Measurements from ENCODE around the gene CCDC149.

Gene CCDC149

DNA sequence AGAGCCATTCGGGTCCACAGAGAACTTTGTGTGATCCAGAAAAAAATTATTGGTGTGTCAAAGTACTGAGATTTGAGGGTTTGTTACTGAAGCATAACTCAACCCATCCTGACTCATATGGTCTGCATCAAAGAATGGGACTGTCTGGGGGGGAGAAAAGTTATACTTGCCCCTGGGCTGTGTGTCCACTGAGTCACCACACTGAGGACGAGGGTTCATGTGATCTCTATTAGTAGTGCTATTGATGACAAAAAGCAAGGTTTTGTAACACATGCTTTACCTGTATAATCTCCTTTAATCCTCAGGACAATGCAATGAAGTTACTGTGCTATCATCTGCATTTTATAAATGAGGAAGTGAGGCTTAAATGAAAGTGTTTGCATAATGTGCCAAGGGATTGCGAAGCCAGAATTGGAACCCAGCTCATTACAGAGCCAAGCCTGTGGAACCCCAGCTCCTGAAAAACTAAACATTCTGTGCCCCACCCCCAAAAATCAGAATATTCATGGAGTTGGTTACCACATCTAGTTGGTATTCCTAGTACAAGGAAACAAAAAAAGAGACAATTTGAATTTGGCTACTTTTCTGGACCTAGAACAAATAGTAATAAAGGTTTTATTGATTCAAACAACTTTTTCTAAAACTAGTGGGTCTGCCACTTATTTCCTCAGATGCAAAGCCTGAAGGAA, 31.2 kb downstream of the CCDC149 start:
- DNase-seq (ENCODE audit: low spot score) = no peak

DNA sequence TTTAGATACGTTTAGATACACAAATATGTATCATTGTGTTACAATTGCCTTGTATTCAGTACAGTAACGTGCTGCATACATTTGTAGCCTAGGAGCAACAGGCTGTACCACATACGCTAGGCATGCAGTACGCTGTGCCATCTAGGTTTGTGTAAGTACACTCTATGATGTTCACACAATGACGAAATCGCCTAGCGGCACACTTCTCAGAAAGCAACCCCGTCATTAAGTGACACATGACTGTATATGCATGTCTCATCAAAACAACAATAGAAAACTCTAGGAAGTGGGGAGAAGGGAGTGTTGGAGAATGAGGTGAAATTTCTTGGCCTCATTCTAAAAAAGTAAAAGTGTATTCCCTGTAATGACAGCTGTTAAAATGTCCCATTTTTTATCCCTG, 32.7 kb downstream of the CCDC149 start:
- DNase-seq (ENCODE audit: low spot score) = no peak

DNA sequence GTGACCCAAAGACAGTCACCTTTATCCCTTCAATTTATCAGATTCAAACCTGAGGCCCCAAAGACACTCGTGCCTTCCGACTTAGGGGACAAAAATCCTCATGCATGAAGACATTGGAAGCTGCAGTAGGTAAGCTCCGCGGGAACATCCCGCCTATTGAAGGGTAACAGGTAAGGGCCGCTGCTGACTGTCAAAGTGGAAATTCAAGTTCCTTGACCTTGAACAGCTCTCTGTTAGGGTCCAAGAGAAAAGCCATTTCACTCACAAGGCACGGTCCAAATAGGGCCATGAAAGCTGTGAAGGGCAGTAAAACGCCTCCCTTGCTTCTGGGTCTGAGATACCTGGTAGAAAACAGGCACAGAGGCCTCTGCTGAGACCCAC, 34.2 kb downstream of the CCDC149 start:
- DNase-seq (ENCODE audit: low spot score) = no peak

DNA sequence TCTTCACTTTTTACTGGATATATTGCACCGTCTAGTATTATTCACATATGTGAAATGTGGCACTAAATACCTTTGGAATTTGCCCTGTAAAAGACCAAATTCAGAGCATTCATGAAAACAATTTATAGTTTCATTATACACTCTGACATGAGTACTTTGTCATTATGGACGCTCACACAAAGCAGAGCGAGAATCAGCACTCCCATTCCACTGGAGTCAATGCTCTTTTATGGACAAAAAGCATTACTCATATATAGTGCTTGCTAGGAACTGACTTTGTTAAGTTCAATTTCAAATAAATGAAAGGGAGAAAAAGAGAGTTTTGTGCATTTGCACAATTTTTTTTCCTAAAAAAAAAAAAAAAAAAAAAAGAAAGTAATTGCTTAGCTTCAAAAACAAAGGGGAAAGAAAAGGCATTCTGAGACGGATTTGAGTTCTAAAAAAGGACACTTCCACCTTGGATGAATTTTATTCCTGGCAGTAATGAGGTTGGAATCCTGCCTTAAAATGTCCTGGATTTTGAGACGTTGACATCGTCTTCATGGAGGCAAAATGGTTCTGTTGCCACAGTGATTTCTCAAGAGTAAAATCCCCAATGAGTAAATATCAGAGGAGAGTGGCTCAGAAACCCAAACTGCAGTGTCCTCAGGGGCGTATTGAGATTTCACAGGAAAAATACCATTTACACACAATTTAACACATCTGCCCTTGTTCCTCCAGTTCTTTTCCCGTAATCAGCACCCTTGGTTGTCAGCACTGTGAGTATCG, 34.8 kb downstream of the CCDC149 start:
- no peak for DNase-seq (ENCODE audit: low spot score)

DNA sequence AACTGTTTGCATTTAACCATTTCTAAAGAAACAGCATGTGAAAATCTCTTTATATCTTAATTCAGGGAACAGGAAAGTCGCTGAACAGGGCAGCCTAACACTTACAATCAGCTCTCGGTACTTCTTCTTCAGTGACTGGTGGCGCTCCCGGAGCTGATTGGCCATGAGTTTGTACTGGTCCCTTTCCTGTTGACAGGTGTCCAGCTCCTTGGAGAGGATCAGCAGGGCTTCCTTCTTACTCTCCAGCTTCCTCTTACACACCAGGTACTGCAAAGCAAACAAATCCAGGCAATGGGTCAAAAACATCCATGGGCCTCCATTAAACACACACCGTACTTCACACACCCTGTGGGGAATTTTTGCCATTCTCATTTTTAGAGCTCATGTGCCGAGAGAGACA, 36.4 kb downstream of the CCDC149 start:
- no peak for DNase-seq (ENCODE audit: low spot score)

DNA sequence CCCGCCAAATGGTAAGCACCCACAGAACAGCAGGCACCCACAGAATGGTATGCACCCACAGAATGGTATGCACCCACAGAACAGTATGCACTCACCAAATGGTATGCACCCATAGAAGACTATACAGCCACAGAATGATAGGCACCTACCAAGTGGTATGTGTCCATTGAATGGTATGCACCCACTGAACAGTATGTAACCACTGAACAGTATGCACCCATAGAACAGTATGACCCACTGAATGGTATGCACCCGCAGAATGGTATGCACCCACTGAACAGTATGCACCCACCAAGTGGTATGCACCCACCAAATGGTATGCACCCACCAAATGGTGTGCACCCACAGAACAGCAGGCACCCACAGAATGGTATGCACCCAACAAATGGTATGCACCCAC, 40.1 kb downstream of the CCDC149 start:
- no peak for DNase-seq (ENCODE audit: low spot score)

DNA sequence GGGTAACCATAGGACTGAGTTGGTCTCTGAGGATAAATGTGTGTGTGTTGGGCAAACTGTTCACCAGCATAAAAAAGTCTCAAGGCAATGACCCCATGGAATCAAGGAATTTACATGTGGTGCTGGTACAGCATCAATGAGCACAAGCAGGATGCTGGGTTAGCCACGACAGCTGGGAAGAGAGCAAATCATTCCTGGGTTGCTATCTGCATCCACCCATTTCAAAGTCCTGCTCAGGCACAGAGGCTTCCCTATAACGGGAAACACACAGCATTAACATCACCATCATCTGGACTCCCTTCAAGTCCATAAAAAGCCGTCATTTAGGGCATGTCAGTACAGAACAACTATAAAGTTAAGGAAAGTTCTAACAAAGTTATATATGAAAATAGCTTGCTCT, 41.6 kb downstream of the CCDC149 start:
- no peak for DNase-seq (ENCODE audit: low spot score)

DNA sequence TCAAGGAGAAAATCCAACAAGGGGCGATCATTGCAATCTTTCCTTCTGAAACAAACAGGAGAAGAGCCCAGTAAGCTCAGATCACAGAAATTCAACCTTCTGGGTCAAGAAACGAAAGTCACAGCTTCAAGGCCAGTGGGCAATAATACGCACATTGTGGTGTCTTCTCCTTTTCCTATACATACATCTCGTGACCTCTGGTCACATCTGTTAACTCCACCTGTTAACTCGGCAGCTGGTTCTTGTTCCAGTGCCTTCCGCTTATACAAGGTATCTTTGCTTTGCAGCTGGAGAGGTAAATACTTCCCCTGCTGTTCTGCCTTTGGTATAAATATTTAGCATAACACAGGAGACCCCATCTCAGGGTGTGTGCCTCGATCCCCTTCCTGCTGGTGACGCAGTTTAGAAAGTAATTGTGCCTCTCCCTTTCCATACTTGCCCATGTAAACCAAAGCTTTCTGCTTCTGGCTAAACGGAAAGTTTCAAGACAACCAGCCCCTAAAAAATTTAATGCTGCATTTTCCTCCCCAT, 45.0 kb downstream of the CCDC149 start:
- DNase-seq (ENCODE audit: low spot score) = no peak

DNA sequence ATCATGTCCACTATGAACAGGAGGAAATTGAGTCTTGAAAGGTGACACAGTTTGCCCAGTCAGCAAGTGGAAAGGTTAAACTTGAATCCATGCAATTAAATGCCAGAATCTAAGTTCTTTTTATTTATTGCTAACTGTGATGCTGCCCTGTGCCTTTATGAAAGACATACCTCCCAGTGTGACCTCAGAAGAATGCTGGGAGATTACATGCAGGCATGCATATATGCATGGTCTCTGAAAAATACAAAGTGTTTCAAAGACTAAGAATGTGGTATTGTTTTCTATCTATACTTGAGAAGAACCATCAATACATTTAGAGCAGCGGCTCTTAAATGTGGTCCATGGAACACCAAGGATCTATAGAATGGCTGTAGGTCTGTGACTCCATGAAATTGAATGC, 45.6 kb downstream of the CCDC149 start:
- no peak for DNase-seq (ENCODE audit: low spot score)

DNA sequence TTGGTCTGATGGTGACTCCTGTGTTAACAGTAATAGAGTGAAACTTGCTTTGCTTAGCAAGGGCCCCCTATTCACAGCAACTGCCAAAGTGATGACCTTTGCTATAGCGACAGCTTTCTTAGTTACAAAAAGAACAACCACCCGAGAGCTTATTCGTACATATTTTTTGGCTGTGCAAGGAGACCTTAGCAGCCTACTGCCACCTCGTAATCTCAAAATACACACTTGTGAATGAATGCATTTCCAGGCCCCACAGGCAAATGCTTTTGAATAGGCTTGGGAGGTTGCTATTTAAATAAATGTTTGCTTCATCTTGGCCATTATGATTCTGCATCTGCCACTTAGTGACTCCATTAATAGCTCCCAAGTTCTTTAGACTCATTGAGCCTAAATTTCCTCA, 47.4 kb downstream of the CCDC149 start:
- no peak for DNase-seq (ENCODE audit: low spot score)

DNA sequence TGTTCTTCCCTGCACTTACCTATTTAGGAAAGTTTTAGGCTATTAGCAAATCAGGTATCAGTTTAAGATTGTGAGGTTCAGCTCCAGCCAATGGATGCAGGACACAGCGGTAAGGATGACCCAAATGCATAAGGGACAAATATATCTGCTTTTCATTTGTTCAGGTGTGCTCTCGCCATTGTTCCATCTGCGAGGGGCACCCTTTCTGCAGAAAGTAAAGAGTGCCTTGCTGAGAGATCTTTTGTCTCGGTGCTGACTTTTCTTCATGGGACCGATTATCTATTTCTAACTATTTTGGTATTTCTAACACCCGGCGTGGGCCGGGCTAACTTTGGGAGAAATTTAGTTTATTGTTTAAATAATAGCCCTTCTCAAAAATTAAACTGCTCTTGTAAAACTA, 49.0 kb downstream of the CCDC149 start:
- DNase-seq (ENCODE audit: low spot score) = no peak

DNA sequence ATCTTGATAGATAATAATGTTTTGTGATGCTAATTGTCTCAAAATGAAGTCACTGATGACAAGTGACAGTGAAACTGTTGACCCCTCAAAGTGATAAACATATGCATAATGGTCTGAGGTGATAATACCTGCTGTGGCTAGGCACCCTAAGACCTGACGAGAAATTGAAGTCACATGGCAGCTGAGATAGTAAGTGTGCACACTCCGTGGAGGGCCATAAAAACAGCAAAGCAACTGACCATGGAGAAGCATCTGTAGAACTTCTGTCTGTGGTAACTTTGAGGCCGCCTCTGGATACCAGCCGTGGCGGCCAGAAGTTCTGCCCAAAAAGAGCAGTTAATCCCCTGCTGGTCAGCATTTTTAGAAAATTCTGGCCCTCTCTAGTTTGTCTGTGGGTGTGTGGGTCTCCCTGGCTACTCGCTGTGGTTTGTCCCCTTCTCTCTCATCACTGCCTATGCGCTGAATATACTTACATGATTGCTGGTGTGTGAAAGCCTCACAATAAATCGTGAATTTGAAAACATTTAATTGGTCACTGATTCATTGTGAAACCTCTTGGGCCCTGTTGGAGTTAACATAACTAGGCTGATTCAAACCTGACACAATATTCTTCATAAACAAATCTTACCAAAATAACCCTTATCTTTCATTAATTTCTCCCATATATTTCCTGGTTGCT, 50.6 kb downstream of the CCDC149 start:
- DNase-seq (ENCODE audit: low spot score) = no peak

DNA sequence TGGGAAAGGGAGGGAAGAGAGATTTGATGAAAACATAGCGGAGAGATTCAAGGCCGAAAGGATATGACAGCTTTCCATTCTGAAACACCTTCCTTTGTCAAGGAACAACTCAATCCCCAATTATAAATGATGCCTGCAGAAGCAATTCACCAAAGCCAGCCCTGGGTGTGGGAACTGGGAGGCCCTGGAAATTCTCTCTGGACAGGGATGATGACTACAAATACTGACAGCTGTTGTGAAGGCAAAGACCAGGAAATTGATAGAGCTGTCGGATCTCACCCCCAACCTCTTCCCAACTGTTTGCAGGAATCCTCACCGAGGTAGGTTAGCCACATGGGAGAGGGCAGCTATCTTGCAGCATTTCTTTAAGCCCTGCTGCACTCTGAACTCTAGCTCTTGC, 54.3 kb downstream of the CCDC149 start:
- DNase-seq (ENCODE audit: low spot score) = no peak

DNA sequence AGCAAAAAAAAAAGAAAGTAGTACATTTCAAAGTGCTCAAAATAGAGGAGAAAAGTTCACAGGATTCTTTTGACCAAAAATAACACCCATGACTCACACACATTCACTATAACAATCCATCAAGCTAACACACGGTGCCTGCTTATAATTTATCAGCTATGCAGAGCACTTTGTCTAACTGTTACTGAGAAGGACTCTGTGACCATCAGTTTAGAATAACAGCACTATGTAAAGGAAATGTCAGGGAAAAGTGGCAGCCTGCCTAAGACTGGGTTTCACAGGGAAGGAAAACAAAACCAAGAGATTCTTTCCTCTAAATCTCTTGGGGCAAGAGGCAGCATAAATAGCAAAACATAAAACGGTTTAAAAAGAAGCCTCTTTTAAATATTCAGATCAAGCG, 54.8 kb downstream of the CCDC149 start:
- no peak for DNase-seq (ENCODE audit: low spot score)

DNA sequence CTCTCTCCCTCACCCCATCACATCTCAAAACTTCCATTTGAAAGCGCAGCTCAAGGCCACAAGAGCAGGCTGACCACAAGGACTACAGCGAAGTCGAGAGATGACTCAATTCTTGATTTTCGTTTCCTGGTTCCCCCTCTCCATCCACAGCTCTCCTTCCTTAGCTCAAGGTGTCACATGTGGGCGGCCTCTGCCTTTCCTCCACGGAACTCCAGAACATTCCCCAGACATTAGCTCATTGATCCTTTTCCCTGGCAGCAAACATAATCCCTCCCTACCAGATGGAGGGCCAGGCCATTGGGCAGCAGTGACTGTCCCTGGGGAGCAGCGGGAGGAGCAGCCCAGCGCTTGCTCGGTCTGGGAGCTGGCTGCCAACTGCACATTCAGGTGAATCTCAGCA, 56.3 kb downstream of the CCDC149 start:
- no peak for DNase-seq (ENCODE audit: low spot score)

DNA sequence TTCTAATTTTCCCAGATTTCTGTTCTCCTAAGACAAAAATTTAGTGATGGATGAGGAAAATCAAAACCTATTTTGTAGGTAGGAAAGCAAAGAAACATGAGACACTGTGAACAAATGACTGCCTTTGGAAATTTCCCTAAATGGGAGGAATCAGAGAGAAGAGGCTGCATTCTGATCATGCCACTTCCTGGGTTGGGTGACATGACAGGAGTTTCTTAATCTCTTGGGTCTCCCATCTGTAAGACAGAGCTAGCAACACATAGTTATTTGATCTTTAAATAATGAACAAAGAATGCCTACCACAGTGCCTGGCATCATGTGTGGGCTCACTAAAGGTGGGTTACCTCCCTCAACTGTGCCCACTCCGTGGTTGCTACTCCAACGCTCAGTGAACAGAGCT, 57.1 kb downstream of the CCDC149 start:
- DNase-seq (ENCODE audit: low spot score) = no peak

DNA sequence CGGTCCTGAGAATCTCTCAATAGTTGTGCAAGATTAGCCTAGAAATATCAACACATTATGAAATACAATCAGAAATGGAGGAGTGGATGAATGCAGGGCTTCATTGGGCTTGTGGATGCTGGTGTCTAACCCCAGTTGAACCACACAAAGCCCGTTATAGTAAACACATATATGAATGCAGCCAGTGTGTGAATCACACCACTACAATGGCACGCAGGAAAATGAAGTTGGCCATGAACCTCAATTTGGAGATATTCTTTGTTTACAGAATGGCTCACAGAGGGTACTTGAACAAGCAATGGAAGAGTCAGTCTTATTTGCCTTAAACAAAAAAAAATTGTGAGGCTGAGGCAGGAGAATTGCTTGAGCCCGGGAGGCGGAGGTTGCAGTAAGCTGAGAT, 59.7 kb downstream of the CCDC149 start:
- DNase-seq (ENCODE audit: low spot score) = peak; percentile 52

DNA sequence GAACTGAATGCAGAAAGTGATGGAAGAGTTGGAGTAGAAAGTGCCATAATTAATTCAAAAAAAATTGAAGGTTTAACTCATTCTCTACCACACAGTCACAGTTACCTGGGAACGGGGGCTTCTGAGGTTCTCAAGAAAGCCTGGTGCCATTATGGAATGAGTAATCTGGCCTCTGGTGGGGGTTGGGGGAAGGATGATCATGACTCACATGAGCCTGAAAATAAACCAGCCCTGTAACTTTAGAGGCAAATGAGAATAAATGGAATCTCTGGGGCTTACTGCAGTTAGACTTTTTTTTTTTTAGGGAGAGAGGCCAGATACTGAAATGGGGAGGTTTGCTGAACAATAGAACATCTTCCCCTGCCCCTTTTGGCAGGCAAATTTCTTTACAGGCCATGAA, 62.2 kb downstream of the CCDC149 start:
- no peak for DNase-seq (ENCODE audit: low spot score)

DNA sequence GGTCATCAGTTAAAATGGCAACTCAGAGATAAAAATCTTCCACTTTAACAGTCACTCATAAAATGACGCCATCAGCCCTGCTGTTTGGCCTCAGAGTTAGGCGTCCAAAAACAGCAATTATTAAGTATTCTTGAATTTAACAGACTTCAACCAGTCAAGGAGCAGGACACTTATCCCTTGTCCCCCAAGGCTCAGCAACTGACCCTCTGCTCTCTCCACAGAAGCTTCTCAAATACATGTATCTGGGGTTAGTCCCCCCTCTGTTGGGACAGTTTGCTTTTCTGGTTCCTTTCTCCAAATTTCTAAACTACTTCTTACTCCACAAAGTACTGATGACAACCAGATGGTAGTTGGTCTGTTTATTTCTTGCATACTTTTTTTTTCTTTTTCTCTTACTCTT, 63.1 kb downstream of the CCDC149 start:
- no peak for DNase-seq (ENCODE audit: low spot score)

DNA sequence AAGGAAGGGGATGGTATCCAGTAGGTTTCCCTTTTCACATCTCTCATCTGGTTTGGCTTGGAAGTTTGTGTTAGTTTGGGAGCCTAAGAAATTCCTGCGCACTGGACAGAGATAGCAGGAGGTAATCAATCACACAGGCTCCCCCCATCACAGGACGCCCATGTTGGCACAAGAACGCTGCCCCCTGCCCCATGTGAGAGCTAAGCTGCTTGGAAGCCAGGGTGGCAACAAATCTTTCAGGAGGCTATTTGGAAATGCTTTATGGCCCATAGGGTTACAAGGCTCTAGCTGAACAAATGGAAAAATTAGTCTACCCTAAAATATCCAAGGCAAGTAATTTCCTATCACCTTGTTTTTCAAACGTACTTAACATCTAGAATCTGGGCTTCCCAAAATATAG, 63.5 kb downstream of the CCDC149 start:
- DNase-seq (ENCODE audit: low spot score) = no peak

DNA sequence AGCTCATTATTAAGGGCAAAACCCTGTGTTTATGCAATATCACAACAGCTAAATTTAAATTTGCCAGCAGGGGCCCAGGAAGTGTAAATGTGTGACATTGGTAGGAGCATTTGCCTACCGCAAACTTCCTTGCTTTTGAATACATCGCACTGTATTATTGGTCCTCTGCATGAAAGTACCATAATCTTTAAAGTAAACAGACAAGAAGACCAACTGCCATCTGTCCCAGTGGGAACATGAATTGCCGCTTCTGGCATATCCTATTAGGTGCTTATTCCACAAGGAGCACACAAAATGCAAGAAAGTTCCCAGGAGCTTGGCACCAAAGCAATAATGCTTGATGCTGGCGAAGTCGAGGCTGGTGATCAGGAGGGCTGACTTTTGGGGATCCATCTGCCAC, 66.1 kb downstream of the CCDC149 start:
- no peak for DNase-seq (ENCODE audit: low spot score)

DNA sequence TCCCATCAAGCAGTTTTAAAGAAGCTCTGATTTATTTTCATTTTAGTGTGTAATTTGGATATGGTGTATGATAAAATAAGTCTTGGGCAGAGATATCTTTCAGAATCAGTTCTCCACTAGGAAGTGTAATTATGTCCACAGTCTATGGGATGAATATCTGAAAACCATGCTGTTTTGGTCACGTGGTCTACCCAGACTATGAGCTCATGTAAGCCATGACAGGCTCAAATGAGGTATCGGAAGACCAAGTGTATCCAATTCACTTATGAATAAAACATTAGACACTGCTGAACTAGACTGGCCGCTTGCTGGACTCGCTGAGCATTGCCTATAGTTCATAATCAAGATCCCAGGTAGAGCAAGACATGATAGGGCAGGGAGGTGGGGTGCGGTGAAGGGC, 66.9 kb downstream of the CCDC149 start:
- no peak for DNase-seq (ENCODE audit: low spot score)

DNA sequence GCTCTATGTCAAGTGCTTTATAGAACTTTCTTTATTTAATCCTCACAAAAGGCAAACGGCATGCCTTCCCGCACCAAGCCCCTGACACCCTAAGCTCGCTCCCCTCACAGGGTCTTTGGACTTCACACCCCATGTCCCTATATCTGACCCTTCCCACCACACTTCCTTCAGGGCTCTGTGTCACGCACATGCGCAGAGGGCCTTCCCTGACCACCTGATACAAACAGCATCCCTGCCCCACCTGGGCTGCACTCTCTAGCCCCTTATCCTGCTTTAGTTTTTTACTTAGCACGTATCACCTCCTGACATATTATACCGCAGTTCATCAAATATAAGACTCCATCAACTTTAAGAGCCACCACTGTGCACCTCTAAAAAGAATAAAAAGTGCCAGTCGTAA, 67.7 kb downstream of the CCDC149 start:
- no peak for DNase-seq (ENCODE audit: low spot score)

Measured in Ammon's horn (tissue), 1 donor.